Vagina (tissue), 2 donors: Measurements from ENCODE around the gene ZBTB16. TPM values are rescaled to one million over a fixed set of nuclear protein-coding genes. Genes with fewer than 3 reads are reported as not detected.

Experiments
- DNase-seq, 2 donors: peaks; one replicate each; pipeline ENCODE4 v3.0.0-alpha.2; 2017; ENCODE audit errors: extremely low spot score in 2 of 2
- H3K27ac ChIP-seq: fragments of 200-600 bp; sonication (generic); one replicate; pipeline ENCODE4 v1.5.1; 2019
- H3K27me3 ChIP-seq: fragments of 200-600 bp; sonication (generic); one replicate; pipeline ENCODE4 v1.5.1; 2019
- H3K36me3 ChIP-seq, 2 donors: fragments of 200-600 bp; sonication (generic); one replicate each; pipeline ENCODE4 v1.5.1; 2017 to 2019
- H3K4me1 ChIP-seq: fragments of 200-600 bp; sonication (generic); one replicate; pipeline ENCODE4 v1.5.1; 2019
- H3K4me3 ChIP-seq, 2 donors: fragments of 200-600 bp; sonication (generic); 1 replicate in 1 of 2; 2 replicates in 1 of 2; pipeline ENCODE4 v1.5.1; 2016 to 2019
- H3K9me3 ChIP-seq: fragments of 200-600 bp; sonication (generic); one replicate; pipeline ENCODE4 v1.5.1; 2019
- POLR2A ChIP-seq, 2 donors: fragments of 450-650 bp; IDR thresholded peaks; one replicate each; pipeline ENCODE4 v1.6.1; 2017; ENCODE audit warnings: antibody characterized with exemption in 2 of 2, mild to moderate bottlenecking in 2 of 2, moderate library complexity in 2 of 2
- POLR2AphosphoS5 ChIP-seq, 2 donors: sonication (generic); formaldehyde crosslinking; IDR thresholded peaks; one replicate each; pipeline ENCODE4 v1.9.0; 2017; ENCODE audit warnings: antibody characterized with exemption in 2 of 2, mild to moderate bottlenecking in 2 of 2, low read depth in 1 of 2; ENCODE audit not compliant: insufficient read depth in 1 of 2
- intact Hi-C: fragments of 100-400 bp; cut with DNase I; formaldehyde crosslinking; loops from one replicate; pipeline ENCODE4 v1.15.1; 2023
- total RNA-seq: library from RNA; depleted of rRNA; stranded (reverse); fragments of >200 nt; gene quantifications from one replicate; pipeline ENCODE4 v1.2.3, GENCODE V29; 2016
- TF ChIP-seq, protein P1 (sequence below), 3 experiments: fragments of 450-650 bp in 2 of 3; fragments of 200-600 bp in 1 of 3; sonication (generic) in 1 of 3; IDR thresholded peaks; one replicate each; pipeline ENCODE4 v1.5.1; 2017 to 2019; ENCODE audit warnings: antibody characterized with exemption in 3 of 3, mild to moderate bottlenecking in 2 of 3, moderate library complexity in 2 of 3

ZBTB16 gene, protein sequence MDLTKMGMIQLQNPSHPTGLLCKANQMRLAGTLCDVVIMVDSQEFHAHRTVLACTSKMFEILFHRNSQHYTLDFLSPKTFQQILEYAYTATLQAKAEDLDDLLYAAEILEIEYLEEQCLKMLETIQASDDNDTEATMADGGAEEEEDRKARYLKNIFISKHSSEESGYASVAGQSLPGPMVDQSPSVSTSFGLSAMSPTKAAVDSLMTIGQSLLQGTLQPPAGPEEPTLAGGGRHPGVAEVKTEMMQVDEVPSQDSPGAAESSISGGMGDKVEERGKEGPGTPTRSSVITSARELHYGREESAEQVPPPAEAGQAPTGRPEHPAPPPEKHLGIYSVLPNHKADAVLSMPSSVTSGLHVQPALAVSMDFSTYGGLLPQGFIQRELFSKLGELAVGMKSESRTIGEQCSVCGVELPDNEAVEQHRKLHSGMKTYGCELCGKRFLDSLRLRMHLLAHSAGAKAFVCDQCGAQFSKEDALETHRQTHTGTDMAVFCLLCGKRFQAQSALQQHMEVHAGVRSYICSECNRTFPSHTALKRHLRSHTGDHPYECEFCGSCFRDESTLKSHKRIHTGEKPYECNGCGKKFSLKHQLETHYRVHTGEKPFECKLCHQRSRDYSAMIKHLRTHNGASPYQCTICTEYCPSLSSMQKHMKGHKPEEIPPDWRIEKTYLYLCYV
- 243 TPM for total RNA-seq

DNA sequence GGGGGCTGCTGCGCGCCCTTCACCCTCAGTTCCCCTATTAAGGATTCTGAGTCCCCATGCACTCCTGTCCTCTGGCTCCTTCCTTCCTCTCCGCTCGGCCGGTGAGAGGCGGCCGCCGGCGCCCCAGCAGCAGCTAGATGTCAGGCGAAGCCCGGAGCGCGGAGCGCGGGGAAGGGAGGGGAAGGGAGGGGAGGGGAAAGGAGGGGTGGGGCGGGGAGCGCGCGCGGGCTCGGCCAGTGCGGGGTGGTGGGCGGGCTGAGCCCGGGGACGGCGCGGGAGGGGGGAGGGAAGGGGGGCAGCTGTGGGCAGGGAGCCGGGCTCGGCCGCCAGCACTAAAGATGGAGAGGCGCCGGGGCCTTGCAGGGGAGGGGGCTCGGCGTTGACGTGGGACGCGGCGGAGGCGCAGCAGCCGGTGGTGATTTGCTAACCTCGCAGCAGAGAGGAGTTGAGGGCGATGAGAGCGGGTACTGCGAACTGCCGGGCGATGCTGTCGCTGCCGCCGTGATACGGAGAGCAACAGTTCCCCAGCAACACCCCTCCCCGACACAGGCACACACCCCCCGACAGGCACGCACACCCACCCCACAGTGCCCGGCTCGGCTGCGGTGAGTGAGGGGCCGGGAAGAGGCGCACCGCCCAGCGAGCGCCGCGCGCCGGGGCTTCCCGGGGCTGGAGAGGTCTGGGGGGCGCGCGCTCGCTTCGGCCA is at the start of gene ZBTB16:
TSS of gene ZBTB16 (plus strand) at position 434 of the 706 bp plus-strand sequence. CDS start 3,590 bp downstream, outside the sequence.
- intact Hi-C loops, result loop anchor here (2.0 kb wide), 1 partner anchor 201 kb away; no protein-coding TSS in a partner anchor
- no peak for DNase-seq

DNA sequence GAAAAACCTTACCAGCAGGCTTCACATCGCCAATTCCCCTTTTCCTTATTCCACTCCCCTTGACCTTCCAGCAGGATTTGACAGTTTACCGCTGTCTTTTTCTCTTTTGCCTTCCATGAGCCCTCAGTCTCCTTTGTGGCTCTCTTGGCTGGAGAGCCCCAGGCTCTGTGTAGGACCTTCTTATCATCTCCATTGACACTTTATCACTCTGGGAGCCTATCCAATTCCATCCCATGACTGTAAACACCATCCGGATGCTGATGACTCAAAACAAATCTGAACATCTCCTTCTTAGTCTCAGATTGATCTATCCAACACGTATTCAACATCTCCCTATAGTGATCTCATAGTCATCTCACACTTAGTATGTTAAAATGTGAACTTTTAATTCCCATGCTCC is 48.6 kb upstream of the ZBTB16 start:
- Histone ChIP-seq H3K9me3 (no peaks in the 10 kb centered on the region), H3K27me3 (no peaks in the 10 kb centered on the region), H3K36me3 (no peaks in the 10 kb centered on the region), H3K4me3 (no peak overlapping the region), H3K27ac (no peak overlapping the region), H3K4me1 (no peaks in the 10 kb centered on the region)
- intact Hi-C loops, result no loop called here
- no peak for DNase-seq
- TF ChIP-seq, protein P1, sequence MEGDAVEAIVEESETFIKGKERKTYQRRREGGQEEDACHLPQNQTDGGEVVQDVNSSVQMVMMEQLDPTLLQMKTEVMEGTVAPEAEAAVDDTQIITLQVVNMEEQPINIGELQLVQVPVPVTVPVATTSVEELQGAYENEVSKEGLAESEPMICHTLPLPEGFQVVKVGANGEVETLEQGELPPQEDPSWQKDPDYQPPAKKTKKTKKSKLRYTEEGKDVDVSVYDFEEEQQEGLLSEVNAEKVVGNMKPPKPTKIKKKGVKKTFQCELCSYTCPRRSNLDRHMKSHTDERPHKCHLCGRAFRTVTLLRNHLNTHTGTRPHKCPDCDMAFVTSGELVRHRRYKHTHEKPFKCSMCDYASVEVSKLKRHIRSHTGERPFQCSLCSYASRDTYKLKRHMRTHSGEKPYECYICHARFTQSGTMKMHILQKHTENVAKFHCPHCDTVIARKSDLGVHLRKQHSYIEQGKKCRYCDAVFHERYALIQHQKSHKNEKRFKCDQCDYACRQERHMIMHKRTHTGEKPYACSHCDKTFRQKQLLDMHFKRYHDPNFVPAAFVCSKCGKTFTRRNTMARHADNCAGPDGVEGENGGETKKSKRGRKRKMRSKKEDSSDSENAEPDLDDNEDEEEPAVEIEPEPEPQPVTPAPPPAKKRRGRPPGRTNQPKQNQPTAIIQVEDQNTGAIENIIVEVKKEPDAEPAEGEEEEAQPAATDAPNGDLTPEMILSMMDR (IDR thresholded peaks at IDR 0.05), result no peak
- TF ChIP-seq POLR2AphosphoS5 (IDR thresholded peaks at IDR 0.05; ENCODE audit: insufficient read depth in 1 of 2, low read depth in 1 of 2), result no peak
- no peak for TF ChIP-seq POLR2A (IDR thresholded peaks at IDR 0.05)

More for the DNA sequence above, at the start of gene ZBTB16:
- Histone ChIP-seq H3K9me3 (no peaks in the 10 kb centered on the region), H3K4me1 (peaks cover 42% of the 10 kb centered on the region), H3K27me3 (no peaks in the 10 kb centered on the region), H3K36me3 (peaks cover 4 to 16% of the 10 kb centered on the region in 2 donors), H3K27ac (peak within 1 kb of the TSS; percentile 96), H3K4me3 (peak within 1 kb of the TSS; percentile 81 to 97)
- TF ChIP-seq, protein P1 (IDR thresholded peaks at IDR 0.05), result peak in 2 of 3 experiments; percentile 6 to 29
- TF ChIP-seq POLR2A (IDR thresholded peaks at IDR 0.05) (peak; percentile 7 to 81), POLR2AphosphoS5 (IDR thresholded peaks at IDR 0.05; ENCODE audit: insufficient read depth in 1 of 2, low read depth in 1 of 2) (peak in 1 of 2 donors; percentile 84)

DNA sequence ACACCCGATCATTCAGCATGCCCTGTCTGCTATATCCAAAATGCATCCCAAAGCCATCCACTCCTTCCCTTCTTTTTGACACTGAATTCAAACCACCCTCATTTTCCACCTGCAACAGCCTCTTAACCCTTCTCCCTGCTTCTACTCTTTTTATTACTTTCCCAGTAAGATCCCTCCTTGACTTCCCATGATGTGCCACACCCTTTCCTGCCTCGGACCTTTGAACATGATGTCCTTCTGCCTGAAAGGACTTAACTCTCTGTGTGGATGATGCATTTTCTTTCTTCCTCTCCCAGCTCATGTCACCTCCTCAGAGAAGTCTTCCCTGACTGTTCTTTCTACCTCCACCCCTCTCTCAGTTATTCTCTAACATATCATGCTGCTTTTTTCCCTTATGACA is 48.1 kb upstream of the ZBTB16 start:
- no peaks in the 10 kb centered on the region for H3K27me3 ChIP-seq
- no peak for DNase-seq
- no peaks in the 10 kb centered on the region for H3K36me3 ChIP-seq
- no peaks in the 10 kb centered on the region for H3K4me1 ChIP-seq
- H3K4me3 ChIP-seq, result no peak overlapping the region
- intact Hi-C loops, result no loop called here
- no peak overlapping the region for H3K27ac ChIP-seq
- H3K9me3 ChIP-seq, result no peaks in the 10 kb centered on the region
- TF ChIP-seq, protein P1 (IDR thresholded peaks at IDR 0.05), result no peak
- TF ChIP-seq POLR2AphosphoS5 (IDR thresholded peaks at IDR 0.05; ENCODE audit: insufficient read depth in 1 of 2, low read depth in 1 of 2) (no peak), POLR2A (IDR thresholded peaks at IDR 0.05) (no peak)

DNA sequence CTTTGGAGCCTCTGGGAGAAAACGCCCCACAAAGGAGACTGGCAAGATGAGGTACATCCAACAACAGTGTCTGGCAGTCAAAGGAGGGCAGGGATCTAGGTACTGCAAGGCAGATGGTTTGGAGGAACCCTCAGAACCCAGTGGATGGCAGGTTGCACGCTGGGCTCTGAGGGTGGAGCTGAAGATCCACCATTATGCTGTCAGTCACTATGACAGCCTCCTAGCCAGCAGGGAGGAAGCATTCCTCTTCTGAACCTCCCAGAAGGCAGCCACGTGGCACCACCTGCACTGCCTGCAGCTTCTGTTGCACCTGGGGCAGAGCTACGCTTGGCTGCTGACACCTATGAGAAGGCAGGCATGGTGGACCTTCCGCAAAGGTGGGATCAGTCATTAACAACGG is 44.4 kb upstream of the ZBTB16 start:
- TF ChIP-seq POLR2A (IDR thresholded peaks at IDR 0.05) (no peak), POLR2AphosphoS5 (IDR thresholded peaks at IDR 0.05; ENCODE audit: insufficient read depth in 1 of 2, low read depth in 1 of 2) (no peak)
- TF ChIP-seq, protein P1 (IDR thresholded peaks at IDR 0.05), result no peak
- intact Hi-C loops, result no loop called here
- H3K4me3 ChIP-seq, result no peak overlapping the region
- no peaks in the 10 kb centered on the region for H3K9me3 ChIP-seq
- no peak for DNase-seq
- H3K27me3 ChIP-seq, result no peaks in the 10 kb centered on the region
- H3K36me3 ChIP-seq, result no peaks in the 10 kb centered on the region
- H3K4me1 ChIP-seq, result no peaks in the 10 kb centered on the region
- H3K27ac ChIP-seq, result no peak overlapping the region
